H7 (cell line): ENCODE measurements around the gene ZNF329. TPM values are rescaled to one million over a fixed set of nuclear protein-coding genes. Genes with fewer than 3 reads are reported as not detected.

Experiments used
- DNase-seq: peaks from one replicate; pipeline ENCODE4 v3.0.0; 2012
- H3K27me3 ChIP-seq: 2 replicates; pipeline ENCODE4 v1.6.0; 2011; ENCODE audit warnings: mild to moderate bottlenecking, low read length; ENCODE audit not compliant: control insufficient read depth, insufficient read depth
- H3K36me3 ChIP-seq: replicated peaks from 2 replicates; pipeline ENCODE4 v1.5.1; 2011; ENCODE audit warnings: low read length; ENCODE audit not compliant: control insufficient read depth, insufficient read depth
- H3K4me3 ChIP-seq: 2 replicates; pipeline ENCODE4 v1.5.1; 2011; ENCODE audit warnings: low read depth, mild to moderate bottlenecking, control low read depth, low read length, moderate library complexity; ENCODE audit not compliant: insufficient read depth
- total RNA-seq: library from RNA; depleted of rRNA; stranded (reverse); fragments of >200 nt; shearing (Covaris generic); gene quantifications from 2 replicates; pipeline ENCODE4 v1.2.3, GENCODE V29; 2014; rRNA removed

Gene ZNF329
- 9.1 and 14.2 TPM in 2 replicates for total RNA-seq

DNA sequence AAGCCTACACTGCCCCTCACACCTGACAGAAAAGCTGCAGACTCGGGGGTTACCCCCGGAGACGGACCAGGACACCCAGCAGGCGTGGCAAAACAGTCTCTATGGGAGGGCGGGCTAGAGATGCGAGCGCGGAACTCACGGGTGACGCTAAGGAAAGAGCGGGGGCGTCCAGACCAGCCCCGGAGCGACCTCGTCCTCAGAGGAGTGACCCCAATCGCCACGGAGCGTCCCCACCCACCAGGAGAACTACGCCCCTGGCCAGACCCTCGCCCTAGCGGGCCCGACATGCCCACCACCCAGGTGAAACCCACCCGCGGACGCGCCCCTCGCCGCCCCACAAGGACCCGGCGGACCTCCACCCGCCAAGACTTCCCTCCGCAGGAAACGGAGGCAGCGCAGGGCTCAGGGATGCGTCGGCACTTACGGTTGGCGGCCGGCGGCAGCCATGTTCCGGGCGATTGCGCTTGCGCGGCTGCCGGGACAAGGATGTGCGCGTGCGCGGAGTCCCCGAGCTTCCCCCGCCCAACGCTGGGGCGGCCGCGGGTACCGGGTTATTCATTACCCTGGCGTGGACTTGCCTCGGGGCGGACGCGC lies at the start of gene ZNF329:
Gene ZNF329, minus strand, starts transcription at position 462 of the 594 bp plus-strand sequence. CDS start 21,286 bp downstream, outside the sequence.
- peak within 1 kb of the TSS; percentile 89 for H3K4me3 ChIP-seq
- H3K27me3 ChIP-seq = no peaks in the 10 kb centered on the region
- H3K36me3 ChIP-seq = no peaks in the 10 kb centered on the region
- DNase-seq = peak; percentile 98

DNA sequence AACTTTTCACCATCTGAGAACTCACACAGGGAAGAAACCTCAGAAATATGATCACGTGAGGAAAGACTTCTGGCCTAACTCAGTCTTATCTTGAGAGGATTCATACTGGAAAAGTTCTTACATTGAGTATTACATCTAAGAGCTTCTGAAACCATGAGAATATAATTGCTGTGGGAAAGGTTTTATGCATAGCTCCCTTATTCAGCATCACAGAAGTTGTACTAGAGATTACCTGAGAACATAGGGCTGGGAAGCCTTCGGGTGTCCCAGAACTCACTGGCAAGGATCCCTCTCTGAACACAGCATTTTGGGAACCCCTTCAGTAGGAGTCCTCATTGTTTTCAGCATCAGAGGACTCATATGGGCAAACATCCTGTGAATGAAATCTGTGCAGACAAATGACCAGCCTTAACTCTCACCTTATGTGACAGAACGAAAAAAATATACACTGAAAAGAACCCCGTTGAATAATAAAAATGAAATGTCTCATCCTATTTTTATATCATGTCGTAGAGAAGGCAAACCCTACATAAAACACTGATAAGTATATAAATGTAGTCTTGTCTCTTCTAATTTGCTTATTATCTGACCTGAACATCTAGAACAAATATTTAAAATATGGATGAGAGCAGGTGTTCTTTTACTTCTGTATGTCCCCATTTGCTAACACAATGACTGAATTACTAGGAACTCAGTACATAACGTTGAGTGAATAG lies 46.5 kb upstream of the ZNF329 start:
- Histone ChIP-seq H3K27me3 (no peaks in the 10 kb centered on the region), H3K36me3 (peaks cover 48% of the 10 kb centered on the region), H3K4me3 (no peak overlapping the region)
- DNase-seq = no peak

GRCh38 chr19:58183817-58184215 lies 33.2 kb upstream of the ZNF329 start:
- H3K4me3 ChIP-seq = peak overlapping the region; percentile 88
- no peak for DNase-seq
- peaks cover 13% of the 10 kb centered on the region for H3K36me3 ChIP-seq
- H3K27me3 ChIP-seq = no peaks in the 10 kb centered on the region

- Histone ChIP-seq H3K4me3 (peak within 1 kb of the TSS; percentile 88), H3K27me3 (no peaks in the 10 kb centered on the region), H3K36me3 (peaks cover 12% of the 10 kb centered on the region)
- peak; percentile 98 for DNase-seq
Measured at GRCh38 chr19:58182989-58183816, 32.6 kb upstream of the ZNF329 start, which contains the start of gene ZNF274. ZNF274 (plus strand) TSS chr19:58183061; CDS start chr19:58183966, 905 bp downstream.

GRCh38 chr19:58182577-58182988 lies 32.0 kb upstream of the ZNF329 start:
- peaks cover 10% of the 10 kb centered on the region for H3K36me3 ChIP-seq
- no peak for DNase-seq
- H3K27me3 ChIP-seq = no peaks in the 10 kb centered on the region
- H3K4me3 ChIP-seq = peak overlapping the region; percentile 88

DNA sequence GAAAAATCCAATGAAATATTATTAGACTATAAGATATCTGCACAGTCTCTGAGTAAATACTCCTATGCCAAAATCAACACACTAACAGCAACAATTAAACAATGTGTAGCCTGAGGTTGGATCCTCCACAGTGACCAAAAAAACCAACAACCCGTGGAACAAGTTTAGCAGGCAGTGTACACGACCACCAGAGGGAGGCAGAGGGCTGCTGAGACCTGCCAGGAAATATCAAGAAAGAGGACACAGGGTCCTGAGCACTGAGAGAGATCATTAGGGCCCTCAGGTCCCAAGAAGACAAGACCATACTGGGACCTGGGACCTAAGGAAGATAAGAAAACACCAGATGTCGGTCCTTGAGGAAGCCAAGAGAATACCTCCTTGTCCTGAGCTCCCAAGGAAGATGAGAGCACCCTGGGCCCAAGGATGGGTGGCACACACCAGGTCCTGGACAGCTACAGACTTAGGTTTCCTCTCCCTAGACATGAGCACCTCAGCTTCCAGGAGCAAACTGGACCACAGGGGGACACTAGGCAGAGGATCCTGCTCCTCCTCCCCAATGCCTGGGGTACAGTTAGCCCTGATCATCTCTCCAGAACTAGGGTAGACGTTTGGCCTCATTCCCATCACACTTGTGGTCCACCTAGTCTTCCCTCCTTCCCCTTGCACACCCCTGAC lies 31.4 kb upstream of the ZNF329 start:
- H3K4me3 ChIP-seq = no peak overlapping the region
- H3K27me3 ChIP-seq = no peaks in the 10 kb centered on the region
- DNase-seq = peak; percentile 52
- peaks cover 9% of the 10 kb centered on the region for H3K36me3 ChIP-seq

DNA sequence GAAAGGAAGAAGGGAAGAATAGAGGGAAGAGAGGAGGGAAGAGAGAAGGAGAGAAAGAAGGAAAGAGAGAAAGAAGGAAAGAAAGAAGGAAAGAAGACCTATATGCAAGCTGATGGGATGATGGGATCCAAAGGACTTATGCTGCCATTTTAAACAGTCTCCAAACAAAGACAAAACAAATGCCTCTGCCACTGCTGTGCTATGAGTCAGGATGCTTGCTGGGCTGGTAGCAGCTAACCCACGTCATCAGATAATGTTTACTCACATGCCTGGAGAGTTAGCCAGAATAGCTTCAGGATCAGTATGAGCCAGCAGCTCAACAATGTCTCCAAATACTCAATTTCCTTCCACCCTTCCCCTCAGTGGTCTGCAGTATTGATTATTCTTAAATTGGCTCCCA lies 20.3 kb upstream of the ZNF329 start:
- Histone ChIP-seq H3K27me3 (no peaks in the 10 kb centered on the region), H3K36me3 (no peaks in the 10 kb centered on the region), H3K4me3 (no peak overlapping the region)
- no peak for DNase-seq

GRCh38 chr19:58166708-58167280 lies 16.2 kb upstream of the ZNF329 start:
- no peak for DNase-seq
- Histone ChIP-seq H3K4me3 (no peak overlapping the region), H3K36me3 (no peaks in the 10 kb centered on the region), H3K27me3 (no peaks in the 10 kb centered on the region)

DNA sequence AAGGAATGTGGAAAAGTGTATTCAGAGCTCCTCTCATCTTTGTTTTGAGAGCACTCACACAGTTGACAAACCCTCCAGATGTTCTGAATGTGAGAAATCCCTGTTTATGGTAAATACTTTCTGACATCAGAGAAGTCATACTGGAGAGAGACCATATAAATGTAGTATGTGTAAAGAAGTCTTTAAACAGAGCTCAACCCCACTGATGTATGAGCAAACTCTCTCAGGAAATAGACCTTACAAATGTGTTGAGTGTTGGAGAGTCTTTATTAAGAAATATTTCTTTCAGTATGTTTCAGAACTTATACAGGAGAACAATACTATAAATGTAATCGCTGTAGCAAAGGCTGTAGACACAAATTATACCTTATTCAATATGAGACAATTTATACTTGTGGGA lies 15.7 kb upstream of the ZNF329 start:
- DNase-seq = no peak
- no peak overlapping the region for H3K4me3 ChIP-seq
- no peaks in the 10 kb centered on the region for H3K36me3 ChIP-seq
- H3K27me3 ChIP-seq = no peaks in the 10 kb centered on the region

GRCh38 chr19:58157045-58157728 lies 6.6 kb upstream of the ZNF329 start:
- DNase-seq = no peak
- Histone ChIP-seq H3K27me3 (no peaks in the 10 kb centered on the region), H3K36me3 (no peaks in the 10 kb centered on the region), H3K4me3 (no peak overlapping the region)

DNA sequence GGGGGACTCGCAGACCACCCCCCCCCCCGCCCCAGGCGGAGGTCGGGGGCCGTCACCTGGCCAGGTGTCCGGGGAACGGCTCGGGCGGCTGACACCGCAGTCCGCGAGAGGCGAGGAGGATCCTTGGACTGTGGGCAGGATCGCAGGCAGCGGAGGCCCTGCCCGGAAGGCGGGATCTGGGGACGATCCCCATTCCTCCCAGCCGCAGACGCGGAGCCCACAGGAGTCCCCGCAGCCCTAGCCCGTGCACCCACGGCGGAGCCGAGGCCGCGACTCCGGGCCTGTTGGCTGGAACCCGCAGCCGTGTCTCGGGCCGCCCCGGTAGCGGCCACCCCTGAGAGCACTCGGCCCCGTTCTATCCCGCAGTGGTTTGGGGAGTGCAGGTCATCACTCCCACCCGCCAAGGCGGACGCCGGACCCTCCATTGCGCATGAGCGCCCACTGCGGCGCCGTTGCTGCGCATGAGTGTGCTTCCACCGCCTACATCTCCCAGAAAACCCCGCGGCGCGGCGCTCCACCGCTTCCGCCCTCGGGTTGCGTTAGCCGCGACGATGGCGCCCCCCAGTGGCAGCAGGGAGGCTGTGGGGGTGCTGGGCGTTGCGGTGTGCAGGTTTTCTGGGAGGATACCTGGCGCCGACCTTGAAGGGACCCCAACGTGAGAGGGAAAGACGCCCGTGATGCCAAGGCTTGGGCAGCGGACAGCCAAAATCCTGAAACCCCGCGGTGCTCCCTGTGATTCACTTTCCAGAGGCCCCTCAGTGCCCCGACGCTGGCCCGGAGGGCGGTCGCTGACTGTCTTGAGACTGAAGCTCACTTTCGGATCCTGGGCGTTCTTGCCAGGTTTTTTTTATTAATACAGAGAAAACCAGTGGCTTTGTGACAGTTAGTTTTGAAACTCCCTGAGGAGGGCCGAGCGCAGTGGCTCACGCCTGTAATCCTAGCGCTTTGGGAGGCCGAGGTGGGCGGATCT lies 4.4 kb upstream of the ZNF329 start:
- peak overlapping the region; percentile 93 for H3K4me3 ChIP-seq
- H3K36me3 ChIP-seq = no peaks in the 10 kb centered on the region
- DNase-seq = peak; percentile 98
- no peaks in the 10 kb centered on the region for H3K27me3 ChIP-seq

- DNase-seq = no peak
- H3K4me3 ChIP-seq = peak overlapping the region; percentile 93
- H3K27me3 ChIP-seq = no peaks in the 10 kb centered on the region
- no peaks in the 10 kb centered on the region for H3K36me3 ChIP-seq
Measured at GRCh38 chr19:58154287-58154678, 3.7 kb upstream of the ZNF329 start.

- H3K36me3 ChIP-seq = no peaks in the 10 kb centered on the region
- no peak for DNase-seq
- no peak overlapping the region for H3K4me3 ChIP-seq
- no peaks in the 10 kb centered on the region for H3K27me3 ChIP-seq
Measured at GRCh38 chr19:58153386-58153785, 2.8 kb upstream of the ZNF329 start.
